ENCODE results near the gene ZNF423. TPM values are rescaled to one million over a fixed set of nuclear protein-coding genes. Genes with fewer than 3 reads are reported as not detected.

The ZNF423 gene
- total and polyA plus RNA-seq, 2 experiments from 2014 or later = 0.43 to 0.49 TPM

DNA sequence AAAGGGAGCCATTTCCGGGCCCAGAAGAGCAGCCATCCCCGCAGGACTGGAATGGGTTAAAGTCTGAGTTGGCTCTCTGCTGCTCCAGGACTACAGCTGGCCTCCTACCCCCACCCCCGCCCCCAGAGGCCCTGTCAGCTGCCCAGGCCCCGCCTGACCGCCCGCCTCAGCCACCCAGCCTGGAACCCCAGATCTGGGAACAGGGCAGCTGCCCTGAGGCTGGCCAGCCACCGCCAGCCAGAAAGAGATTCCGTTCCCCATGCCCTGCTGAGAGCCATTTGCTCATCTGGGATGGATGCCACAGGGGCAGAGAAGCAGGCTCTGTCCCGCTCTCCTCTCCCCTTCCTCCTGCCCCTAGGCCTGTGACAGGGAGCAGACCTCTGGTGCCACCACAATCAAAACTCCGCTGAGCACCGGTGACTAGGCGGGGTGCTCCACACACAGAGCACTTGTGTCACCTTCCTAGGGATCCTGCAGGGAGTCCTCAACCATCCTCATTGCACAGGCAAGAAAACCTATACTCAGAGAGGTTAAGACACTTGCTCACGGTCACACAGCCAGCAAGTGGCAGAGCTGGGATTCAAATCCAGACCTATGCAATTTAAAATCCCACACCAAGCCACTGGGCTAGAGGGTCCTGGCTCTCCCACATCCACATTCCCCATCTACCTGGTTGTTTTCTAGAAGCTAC, 44.1 kb downstream of the ZNF423 start:
- no peaks in the 10 kb centered on the region for H3F3A ChIP-seq (ENCODE audit: insufficient read depth)
- no peak overlapping the region for H3K4me2 ChIP-seq (ENCODE audit: unreplicated experiment)
- WGBS, 2 experiments (ENCODE audit: low coverage in 1 of 2, low lambda C conversion rate in 2 of 2, missing lambda C conversion rate in 2 of 2) = 39 to 43% methylated on average over 12 to 13 of the region's 13 CpGs
- H3K27ac ChIP-seq = no peak overlapping the region
- TF ChIP-seq EZH2 (IDR thresholded peaks at IDR 0.05; ENCODE audit: insufficient read depth, poor library complexity, severe bottlenecking) (no peak), EZH2phosphoT487 (IDR thresholded peaks at IDR 0.05; ENCODE audit: insufficient read depth, low read depth) (no peak)
- no peaks in the 10 kb centered on the region for H3K36me3 ChIP-seq (ENCODE audit: low read depth)
- H2AFZ ChIP-seq = no peak overlapping the region
- H3K27me3 ChIP-seq (replicated peaks; ENCODE audit: insufficient read depth) = peaks cover 11% of the 10 kb centered on the region; the same call in 1 of the 2 replicates
- DNase-seq = no peak
- no peaks in the 10 kb centered on the region for H3K4me1 ChIP-seq (ENCODE audit: insufficient read depth)
- H3K4me3 ChIP-seq = no peak overlapping the region
- no peaks in the 10 kb centered on the region for H3K79me2 ChIP-seq (ENCODE audit: insufficient read depth)
- H3K9me3 ChIP-seq (ENCODE audit: low read depth) = no peaks in the 10 kb centered on the region
- H3K9me2 ChIP-seq (ENCODE audit: insufficient read depth) = no peaks in the 10 kb centered on the region
- in situ Hi-C loops (cut with MboI) = no loop called here
- no peak overlapping the region for H3K9ac ChIP-seq
- no peaks in the 10 kb centered on the region for H4K20me1 ChIP-seq (ENCODE audit: insufficient read depth)

DNA sequence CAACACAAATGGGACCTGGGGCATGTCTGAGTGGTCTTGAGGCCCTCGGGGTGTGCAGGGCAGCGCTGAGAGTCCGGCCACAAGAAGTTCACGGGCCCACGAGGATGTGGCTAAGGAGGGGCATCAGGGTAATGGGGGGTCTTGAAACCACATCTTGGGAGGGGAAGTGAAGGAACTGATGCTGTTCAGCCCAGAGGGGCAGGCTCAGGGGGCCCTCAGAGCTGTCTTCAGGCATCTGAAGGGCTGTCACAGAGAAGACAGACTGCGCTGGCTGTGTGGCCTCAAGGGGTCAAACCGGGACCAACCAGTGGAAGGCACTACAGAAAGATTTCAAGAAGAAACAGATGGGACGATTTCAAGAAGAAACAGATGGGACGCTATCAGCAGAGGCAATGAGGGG, 45.1 kb downstream of the ZNF423 start:
- WGBS, 2 experiments (ENCODE audit: low coverage in 1 of 2, low lambda C conversion rate in 2 of 2, missing lambda C conversion rate in 2 of 2) = 71 to 77% methylated on average over 9 of the region's 9 CpGs
- in situ Hi-C loops (cut with MboI) = no loop called here
- no peak overlapping the region for H3K27ac ChIP-seq

GRCh38 chr16:49809561-49809960, 46.4 kb downstream of the ZNF423 start:
- no peak for DNase-seq
- WGBS, 2 experiments (ENCODE audit: low coverage in 1 of 2, low lambda C conversion rate in 2 of 2, missing lambda C conversion rate in 2 of 2) = 60 to 62% methylated on average over 8 of the region's 8 CpGs
- in situ Hi-C loops (cut with MboI) = no loop called here

More for the DNA sequence above, 45.1 kb downstream of the ZNF423 start:
- H3K79me2 ChIP-seq (ENCODE audit: insufficient read depth) = no peaks in the 10 kb centered on the region
- no peaks in the 10 kb centered on the region for H4K20me1 ChIP-seq (ENCODE audit: insufficient read depth)
- H2AFZ ChIP-seq = no peak overlapping the region
- H3K9me2 ChIP-seq (ENCODE audit: insufficient read depth) = no peaks in the 10 kb centered on the region
- H3K9me3 ChIP-seq (ENCODE audit: low read depth) = no peaks in the 10 kb centered on the region
- H3K27me3 ChIP-seq (replicated peaks; ENCODE audit: insufficient read depth) = peaks cover 11% of the 10 kb centered on the region; the same call in 1 of the 2 replicates
- no peak overlapping the region for H3K4me2 ChIP-seq (ENCODE audit: unreplicated experiment)
- H3K9ac ChIP-seq = no peak overlapping the region
- no peak for DNase-seq
- no peak overlapping the region for H3K4me3 ChIP-seq
- no peaks in the 10 kb centered on the region for H3K4me1 ChIP-seq (ENCODE audit: insufficient read depth)
- no peaks in the 10 kb centered on the region for H3F3A ChIP-seq (ENCODE audit: insufficient read depth)
- TF ChIP-seq EZH2 (IDR thresholded peaks at IDR 0.05; ENCODE audit: insufficient read depth, poor library complexity, severe bottlenecking) = no peak
- TF ChIP-seq EZH2phosphoT487 (IDR thresholded peaks at IDR 0.05; ENCODE audit: insufficient read depth, low read depth) = no peak
- no peaks in the 10 kb centered on the region for H3K36me3 ChIP-seq (ENCODE audit: low read depth)

DNA sequence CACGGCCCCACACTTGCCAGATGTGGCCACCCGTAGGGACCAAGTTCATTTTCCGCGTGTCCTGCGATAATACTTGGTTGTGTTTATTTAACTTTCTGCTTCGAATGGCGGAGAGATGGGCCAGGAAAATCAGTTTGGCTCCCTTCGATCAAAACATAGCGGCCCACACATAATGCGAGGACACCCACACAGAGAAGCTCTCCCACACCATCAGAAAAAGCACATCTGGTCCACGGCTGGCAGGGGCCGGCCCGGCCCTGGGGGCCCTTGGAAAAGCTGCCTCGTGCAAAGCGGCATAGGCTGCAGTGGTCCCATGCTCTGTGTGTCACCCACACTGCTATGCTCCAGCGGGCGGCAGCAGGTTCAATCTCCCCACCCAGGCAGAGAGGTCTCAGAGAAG, 46.9 kb downstream of the ZNF423 start:
- Histone ChIP-seq H3K36me3 (ENCODE audit: low read depth) (no peaks in the 10 kb centered on the region), H3K4me3 (no peak overlapping the region), H4K20me1 (ENCODE audit: insufficient read depth) (no peaks in the 10 kb centered on the region), H3F3A (ENCODE audit: insufficient read depth) (no peaks in the 10 kb centered on the region), H3K4me1 (ENCODE audit: insufficient read depth) (no peaks in the 10 kb centered on the region), H2AFZ (no peak overlapping the region), H3K79me2 (ENCODE audit: insufficient read depth) (no peaks in the 10 kb centered on the region), H3K27ac (no peak overlapping the region), H3K27me3 (replicated peaks; ENCODE audit: insufficient read depth) (peaks cover 11% of the 10 kb centered on the region; the same call in 1 of the 2 replicates), H3K9ac (no peak overlapping the region), H3K9me2 (ENCODE audit: insufficient read depth) (no peaks in the 10 kb centered on the region), H3K9me3 (ENCODE audit: low read depth) (no peaks in the 10 kb centered on the region), H3K4me2 (ENCODE audit: unreplicated experiment) (no peak overlapping the region)
- in situ Hi-C loops (cut with MboI) = no loop called here
- 9 to 11% methylated on average over 17 of the region's 17 CpGs for WGBS, 2 experiments (ENCODE audit: low coverage in 1 of 2, low lambda C conversion rate in 2 of 2, missing lambda C conversion rate in 2 of 2)
- no peak for DNase-seq
- TF ChIP-seq EZH2 (IDR thresholded peaks at IDR 0.05; ENCODE audit: insufficient read depth, poor library complexity, severe bottlenecking) (no peak), EZH2phosphoT487 (IDR thresholded peaks at IDR 0.05; ENCODE audit: insufficient read depth, low read depth) (no peak)

More at GRCh38 chr16:49809561-49809960, 46.4 kb downstream of the ZNF423 start:
- Histone ChIP-seq H3K9me3 (ENCODE audit: low read depth) (no peaks in the 10 kb centered on the region), H3K4me1 (ENCODE audit: insufficient read depth) (no peaks in the 10 kb centered on the region), H2AFZ (no peak overlapping the region), H3K9ac (no peak overlapping the region), H3K36me3 (ENCODE audit: low read depth) (no peaks in the 10 kb centered on the region), H3K4me2 (ENCODE audit: unreplicated experiment) (no peak overlapping the region), H3K79me2 (ENCODE audit: insufficient read depth) (no peaks in the 10 kb centered on the region), H3K27ac (no peak overlapping the region), H3K27me3 (replicated peaks; ENCODE audit: insufficient read depth) (peaks cover 11% of the 10 kb centered on the region; the same call in 1 of the 2 replicates), H4K20me1 (ENCODE audit: insufficient read depth) (no peaks in the 10 kb centered on the region), H3K4me3 (no peak overlapping the region), H3K9me2 (ENCODE audit: insufficient read depth) (no peaks in the 10 kb centered on the region), H3F3A (ENCODE audit: insufficient read depth) (no peaks in the 10 kb centered on the region)
- no peak for TF ChIP-seq EZH2phosphoT487 (IDR thresholded peaks at IDR 0.05; ENCODE audit: insufficient read depth, low read depth)
- TF ChIP-seq EZH2 (IDR thresholded peaks at IDR 0.05; ENCODE audit: insufficient read depth, poor library complexity, severe bottlenecking) = no peak

All from GM23248 (cell line).